ENCODE results near the gene CRYGN. TPM values are rescaled to one million over a fixed set of nuclear protein-coding genes. Genes with fewer than 3 reads are reported as not detected.

Gene CRYGN, protein sequence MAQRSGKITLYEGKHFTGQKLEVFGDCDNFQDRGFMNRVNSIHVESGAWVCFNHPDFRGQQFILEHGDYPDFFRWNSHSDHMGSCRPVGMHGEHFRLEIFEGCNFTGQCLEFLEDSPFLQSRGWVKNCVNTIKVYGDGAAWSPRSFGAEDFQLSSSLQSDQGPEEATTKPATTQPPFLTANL
- polyA plus RNA-seq (ENCODE audit: insufficient read depth in 1 of 5, insufficient read length in 5 of 5, low replicate concordance in 1 of 5): under 1 TPM; 0.20 to 0.58 (median 0.55) TPM
- long read RNA-seq, donor 1: 0 reads
- long read RNA-seq, donor 2: 0 reads
- long read RNA-seq, donor 3: 0 reads
- long read RNA-seq, donor 4: 0 reads
- long read RNA-seq, donor 5: 0 reads
- long read RNA-seq, donor 6: 0 reads
- long read RNA-seq, donor 7: 0 reads
- long read RNA-seq, donor 8: 0 reads

DNA sequence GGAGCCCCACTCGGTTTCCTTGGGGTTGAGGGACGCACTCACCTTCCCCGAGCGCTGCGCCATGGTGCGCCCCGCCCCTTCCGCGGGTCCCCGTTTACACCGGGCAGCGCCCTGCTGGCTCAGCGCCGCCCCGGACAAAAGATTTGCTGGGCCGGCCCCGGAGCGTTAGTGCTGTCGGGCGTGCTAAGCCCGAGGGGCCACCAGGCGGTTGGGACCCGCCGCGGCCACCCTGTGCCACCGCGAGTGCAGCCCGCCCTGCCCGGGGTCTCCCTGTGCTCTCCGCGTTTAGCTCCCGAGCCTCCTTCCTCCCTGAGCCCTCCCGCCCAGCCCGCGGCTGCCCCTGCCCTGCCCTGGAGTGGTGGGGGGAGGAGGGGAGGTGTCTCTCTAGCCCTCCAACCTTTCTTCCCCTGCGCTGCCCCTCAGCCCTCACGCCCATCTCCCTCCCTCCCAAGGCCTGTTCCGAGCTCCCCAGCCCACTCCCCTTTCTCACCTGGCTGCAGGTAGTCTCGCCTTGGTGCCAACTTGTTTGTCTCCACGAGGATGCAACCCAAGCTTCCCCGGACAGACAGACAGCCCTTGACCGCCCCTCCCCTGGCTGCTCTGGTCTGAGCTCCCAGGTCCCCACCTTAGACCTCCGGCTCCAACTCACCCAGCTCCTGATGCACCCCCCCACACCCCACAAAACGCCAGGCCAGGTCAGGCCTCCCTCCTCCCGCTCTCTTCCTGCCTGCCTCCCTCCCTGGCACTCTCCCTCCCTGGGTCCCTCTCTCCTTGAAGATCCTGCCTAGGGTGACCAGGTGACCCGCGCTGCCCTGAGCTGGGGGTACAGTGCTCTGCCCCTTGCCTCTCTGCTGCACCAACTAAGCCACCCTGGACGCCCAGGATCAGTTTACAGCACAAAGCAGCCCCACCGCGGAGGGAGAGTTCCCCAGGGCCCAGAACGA is at the start of gene CRYGN:
Gene CRYGN (minus strand): TSS at position 287 of the 944 bp plus-strand sequence. CDS start 224 bp downstream, at position 63.
- DNase-seq: no peak

DNA sequence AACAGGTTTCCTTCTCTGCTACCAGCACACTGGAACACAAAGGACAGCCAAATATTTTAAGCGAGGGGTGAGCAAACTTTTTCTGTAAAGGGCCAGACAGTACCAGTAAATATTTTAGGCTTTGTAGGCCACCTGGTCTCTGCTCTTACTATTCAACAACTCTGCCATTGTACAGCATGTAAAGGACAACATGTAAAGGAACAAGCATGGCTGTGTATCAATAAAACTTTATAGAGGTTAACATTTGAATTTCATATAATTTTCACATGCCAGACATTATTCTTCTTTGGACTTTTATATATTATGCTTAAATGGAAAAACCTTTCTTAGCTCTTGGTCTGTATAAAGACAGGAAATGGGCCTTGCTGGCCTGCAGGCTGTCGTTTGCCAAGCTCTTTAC is 49.6 kb upstream of the CRYGN start:
- DNase-seq: no peak

DNA sequence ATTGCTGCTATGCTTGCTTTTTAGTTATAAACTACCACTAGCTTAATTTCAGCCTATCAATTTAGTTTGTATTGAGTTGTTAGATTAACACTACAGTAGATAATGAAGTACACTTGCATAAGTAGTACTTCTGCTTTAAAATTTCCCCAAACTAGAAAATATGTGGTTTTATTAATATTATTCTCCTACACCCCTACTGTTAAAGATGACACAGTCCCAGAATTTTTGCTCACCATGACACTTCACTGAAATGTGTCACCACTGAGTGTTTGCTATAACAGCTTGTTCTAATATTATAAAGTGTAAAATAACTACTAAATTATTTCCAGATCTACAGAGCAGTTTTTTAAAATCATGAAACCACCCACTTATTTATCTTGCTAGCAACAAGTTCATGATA is 48.2 kb upstream of the CRYGN start:
- DNase-seq: no peak

DNA sequence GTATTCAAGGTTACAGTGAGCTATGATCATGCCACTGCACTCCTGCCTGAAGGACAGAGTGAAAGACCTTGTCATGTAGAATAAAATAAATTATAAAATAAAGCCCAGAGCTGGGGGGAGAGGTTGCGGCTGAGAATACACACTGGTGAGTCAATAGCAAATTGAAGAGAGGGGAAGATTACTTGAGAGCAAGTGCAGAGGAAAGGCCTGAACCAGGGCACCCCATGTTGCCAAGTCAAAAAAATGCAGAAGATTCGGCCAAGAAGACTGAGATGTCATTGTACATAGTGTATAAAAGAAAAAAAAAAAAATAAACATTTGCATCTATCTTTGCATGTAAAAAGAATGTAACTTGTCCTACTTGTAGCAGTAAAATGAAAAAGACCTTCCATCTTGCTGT is 47.3 kb upstream of the CRYGN start:
- DNase-seq: no peak

DNA sequence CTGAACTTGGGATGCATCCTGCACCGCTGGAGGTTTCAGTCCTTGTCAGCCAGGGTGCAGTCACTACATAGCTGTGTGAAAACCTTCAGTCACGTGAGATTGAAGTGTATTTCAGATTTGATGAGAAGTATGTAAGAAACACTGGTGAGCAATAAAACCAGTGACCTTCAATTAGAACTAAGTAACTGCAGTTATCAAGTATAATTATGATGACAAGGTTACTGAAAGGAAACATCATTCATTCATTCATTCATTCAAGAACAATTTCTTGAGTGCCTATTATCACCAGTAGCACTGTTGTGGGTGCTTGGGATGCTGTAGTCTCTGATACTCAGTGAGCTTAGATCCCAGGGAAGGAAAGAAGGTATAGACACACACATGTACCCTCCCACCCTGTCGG is 46.1 kb upstream of the CRYGN start:
- DNase-seq: no peak

DNA sequence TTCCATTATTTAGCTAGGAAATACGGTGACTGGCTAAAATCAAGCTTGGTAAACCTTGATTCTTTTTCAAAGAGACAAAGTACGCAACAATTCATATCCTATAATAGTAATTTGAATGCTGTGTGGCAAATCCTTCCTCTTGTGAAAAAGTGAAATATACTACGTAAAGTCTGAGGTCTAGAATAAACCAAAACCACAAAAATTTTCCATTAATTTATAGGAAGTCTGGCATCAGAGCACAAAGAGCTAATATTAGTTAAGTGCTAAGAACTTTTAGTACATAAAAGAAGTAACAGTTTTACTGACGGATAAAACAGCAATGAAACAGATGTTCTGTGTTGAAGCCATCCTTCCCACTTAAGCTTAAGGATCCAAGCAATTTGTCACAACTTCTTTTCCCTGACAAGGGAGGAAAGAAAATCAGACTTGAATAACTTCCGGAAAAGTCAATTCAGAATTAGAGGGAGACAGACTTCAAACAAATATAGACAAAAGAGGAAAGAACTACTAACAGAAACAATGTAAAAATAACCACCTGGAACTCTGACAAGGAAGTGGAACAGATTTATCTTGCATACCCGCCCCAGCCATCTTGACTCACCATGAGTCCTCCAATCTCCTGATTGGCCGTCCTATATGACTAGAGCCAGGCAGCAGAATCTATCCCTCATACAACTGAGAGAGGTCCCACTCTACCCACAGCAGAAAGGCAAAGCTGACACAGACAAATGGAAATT is 45.2 kb upstream of the CRYGN start:
- DNase-seq: no peak

DNA sequence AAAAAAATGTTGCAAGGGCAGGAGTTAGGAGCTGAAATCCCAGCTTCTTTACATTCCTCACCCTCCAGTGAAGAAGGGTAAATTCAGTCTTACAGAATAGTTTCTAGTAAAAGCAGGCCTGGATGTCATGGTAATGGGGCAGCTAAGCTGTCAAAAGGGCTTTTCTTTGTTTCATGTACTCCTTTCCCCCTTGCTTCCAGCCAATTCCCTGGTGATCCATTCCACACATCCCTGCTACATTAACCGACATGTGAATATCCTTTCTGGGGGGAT is 43.7 kb upstream of the CRYGN start:
- no peak for DNase-seq

DNA sequence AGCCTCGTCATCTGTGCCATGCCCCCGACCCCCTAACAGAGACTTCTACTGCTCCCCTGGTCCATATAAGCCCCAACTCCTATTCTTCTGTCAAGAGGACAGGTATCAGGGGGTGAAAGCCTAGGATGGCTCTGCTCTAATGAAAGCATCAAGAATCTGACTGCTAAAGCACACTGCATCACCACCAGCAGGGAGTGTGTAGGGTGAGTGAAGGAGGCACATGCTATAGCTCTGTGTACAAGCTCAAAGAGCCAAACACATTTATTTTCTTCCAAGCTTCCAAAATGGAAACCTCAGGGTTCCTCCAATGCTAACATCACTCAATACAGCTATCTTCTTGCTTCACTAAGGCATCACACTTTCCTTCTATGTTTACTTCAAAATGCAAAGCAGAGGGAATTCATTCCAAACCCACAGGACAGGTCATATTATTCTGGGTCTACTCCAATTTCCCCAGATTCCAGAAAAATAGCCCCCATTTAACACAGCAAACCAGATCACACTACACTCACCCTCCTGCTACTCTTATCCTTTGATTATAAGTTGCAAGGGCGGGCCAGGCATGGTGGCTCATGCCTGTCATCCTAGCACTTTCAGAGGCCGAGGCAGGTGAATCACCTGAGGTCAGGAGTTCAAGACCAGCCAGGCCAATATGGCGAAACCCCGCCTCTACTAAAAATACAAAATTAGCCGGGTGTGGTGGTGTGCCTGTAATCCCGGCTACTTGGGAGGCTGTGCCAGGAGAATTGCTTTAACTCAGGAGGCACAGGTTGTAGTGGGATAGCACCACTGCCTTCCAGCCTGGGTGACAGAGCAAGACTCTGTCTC is 43.2 kb upstream of the CRYGN start:
- DNase-seq: no peak

DNA sequence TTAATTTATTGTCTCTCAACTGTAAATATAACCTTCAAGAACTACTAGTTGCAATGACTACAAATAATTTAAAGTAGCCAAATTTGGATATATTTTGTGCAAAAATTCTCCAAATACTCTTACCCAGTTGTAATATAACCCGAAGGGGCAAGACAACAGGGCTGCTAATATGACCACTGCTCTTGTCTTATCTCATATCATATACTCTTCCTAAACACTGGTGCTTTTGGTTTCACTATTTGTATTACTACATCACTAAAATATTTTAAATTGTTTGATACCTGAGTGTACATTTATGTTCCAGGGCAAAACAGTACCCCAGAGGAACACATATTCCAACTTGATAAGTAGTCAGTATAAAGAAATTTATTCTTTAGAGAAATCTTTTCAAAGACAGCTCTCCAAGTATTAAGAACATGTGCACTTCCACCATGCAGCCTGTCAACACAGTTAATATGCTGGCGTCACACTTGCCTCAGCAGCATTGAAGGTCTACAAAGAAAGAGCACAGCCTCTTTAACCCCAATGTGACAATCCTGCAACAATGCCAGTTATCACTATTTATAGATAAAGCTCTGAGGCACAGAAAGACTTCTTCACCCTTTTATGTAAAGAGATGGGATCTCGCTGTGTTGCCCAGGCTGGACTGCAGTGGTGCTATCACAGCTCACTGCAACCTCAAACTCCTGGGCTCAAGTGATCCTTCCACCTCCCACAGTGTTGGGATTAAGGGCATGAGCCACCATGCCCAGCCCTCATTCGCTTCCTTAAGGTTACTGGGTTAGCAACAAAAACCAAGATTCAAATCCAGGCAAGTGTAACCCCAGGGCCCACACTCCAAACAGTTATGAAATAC is 41.9 kb upstream of the CRYGN start:
- DNase-seq: no peak

DNA sequence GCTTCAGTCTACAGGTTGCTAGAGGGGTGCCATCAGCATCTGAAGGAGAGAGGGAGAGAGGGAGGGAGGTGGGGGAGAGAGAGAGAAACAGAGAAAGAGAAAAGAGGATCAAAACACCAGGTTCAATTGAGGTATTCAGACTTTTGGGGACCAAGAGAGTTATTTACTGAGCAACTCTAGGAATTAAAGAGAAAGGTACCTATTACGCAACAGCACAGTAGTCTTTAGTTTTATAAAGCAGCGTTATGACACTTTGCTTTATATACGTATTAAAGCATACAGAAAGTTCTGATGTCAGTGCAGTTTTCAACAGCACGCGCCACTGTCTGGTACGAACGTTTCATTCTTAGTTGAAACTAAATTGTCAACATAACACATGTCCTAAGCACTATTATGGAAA is 37.9 kb upstream of the CRYGN start:
- DNase-seq: no peak

DNA sequence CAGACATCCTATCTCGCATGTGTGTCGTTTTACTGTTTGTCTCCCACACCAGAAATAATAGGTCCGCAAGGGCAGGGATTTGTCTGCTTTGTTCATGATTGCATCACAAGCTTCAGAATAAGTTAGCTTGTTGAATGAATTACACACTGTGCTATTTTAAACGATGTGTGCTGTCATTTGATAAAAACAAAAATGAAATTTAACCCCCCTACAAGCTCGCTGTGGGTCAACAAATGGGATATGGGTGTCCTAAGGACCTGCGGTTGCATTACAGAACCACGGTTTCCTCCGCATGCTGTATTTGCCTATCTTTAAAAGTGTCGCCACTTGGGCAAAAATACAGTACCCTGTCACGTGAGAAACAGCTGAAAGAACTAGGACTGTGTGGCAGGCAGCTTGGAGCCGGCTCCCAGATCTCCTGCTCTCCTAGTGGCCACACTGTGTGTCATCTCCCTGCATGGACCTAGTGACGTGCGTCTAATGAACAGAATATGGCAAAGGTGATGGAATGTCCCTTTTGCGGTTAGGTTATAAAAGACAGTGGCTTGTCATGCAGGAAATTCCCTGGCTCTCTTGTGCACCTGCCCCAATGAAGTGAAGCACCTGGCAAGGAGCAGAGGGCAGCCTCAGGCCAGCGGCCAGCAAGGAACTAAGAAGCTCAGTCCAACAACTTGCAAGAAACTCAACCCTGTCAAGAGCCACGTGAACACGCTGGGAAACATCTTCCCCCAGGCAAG is 32.9 kb upstream of the CRYGN start:
- DNase-seq: no peak

DNA sequence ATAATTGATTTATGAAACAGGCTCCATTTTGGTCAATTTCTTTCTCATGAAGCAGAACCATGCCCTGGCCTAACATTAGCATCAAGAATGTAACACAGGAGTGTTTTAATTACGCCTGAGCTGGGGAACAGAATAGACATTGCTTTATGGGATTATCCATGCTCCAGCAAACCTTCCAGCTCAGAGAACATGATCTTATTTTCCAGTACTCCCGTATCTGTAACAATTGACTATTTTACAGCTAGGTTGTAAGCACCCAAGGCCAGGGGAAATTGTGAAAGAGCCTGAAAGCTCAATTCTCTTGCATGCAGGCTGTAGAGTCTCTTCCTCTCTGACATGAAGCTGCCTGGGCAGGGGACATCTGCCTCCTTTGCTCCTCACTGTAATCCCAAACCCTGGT is 30.8 kb upstream of the CRYGN start:
- no peak for DNase-seq

DNA sequence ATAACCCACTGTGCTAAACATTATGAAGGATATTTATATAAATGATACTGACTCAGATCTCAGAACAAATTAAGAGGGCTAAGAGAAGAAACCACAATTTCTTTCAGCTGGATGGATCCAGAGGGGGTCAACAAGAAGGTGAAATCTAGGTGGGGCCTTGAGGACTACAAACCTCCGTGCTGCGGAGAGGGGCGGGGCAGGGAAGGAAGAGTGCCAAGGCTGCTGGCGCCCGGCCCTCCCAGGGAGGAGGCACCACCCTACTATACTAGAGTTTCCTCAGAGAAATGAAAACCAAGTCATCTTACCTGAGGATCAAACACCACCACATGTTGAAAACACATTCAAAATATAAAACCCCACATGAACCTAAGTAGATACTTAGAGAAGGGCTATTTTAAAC is 29.3 kb upstream of the CRYGN start:
- no peak for DNase-seq

DNA sequence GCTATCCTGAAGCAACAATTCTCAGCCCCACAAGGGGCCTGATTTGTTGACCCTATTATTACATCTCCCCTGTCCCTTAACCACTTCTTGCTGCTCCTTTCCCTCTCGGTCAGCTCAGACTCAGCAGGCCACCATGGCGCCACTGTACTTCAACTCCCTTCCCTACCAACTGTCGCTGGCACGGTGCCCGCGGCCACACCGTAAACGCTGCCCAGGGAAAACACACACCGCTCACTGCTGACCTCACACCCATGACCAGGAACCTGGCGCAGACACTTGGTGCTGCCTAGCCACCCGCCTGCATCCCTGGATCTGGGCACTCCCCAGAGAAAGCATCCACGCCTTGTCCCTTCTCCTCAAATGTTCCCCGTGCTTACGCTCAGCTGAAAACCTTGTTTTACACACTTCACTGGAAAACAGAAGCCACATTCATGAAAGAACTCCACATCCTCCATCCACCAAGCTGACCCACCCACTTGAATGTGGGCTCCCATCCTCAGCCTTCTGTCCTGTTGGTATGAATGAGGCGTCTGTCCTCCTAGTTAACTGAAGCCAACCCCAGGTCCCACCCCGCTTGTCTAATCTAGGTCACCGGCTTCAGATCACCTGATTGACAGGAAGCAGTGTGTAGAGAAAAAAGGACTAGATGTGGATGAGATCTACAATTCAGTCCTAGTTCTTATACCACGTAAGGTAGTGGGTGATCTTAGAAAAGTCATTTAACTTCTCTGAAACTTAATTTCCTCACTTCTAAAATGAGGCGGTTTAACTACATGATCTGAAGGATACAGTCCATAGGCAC is 28.5 kb upstream of the CRYGN start:
- DNase-seq: no peak

DNA sequence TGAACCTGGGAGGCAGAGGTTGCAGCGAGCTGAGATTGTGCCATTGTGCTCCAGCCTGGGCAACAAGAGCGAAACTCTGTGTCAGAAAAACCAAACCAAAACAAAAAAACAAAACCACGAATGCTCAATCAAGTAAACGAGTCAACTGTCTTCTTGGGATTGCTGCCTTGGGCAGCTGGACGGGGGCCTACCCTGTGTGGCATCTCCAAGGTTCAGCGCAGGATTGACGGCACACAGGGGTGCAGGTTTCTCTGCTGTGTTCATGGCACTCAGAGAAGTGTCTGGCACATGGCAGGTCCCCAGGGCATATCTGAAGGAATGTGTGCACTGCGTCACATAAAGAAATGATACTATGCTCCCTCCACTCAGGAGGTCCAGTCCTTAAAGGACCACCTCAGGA is 25.2 kb upstream of the CRYGN start:
- no peak for DNase-seq

DNA sequence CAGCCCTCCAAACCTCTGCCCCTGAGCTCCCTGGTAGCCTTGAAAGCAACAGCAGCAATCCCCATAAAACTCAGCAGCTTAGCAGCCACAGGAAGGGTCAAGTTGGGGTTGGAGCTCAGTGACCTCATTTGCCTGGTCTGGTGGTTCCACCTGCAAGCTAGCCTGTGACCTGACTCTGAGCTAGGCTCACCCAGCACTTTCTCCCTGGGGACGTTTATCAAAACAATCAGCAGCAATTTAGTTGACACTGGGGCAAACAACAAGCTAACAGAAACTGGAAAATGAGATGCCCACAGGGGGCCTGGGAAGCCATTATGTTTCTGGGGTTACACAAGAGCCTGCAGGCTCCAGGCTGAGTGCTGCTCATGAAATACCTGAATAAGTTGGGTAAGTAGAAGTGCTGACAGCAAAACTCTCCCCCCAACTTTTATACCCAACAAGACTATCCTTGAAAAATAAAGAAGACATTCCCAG is 22.4 kb upstream of the CRYGN start:
- DNase-seq: no peak

DNA sequence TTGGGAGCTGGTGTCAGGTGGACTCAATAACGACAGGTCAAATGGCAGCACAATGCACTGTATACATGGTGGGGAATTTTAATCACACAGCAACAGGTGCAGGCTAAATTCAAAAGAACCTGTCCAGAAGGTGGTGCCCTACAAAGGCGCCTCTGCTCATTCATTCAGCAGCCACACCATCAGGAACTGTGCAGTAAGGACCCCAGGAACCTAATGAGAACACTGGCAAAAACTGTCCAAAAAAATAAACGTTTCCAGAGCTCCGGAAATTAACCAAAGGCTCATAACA is 21.9 kb upstream of the CRYGN start:
- DNase-seq: no peak

DNA sequence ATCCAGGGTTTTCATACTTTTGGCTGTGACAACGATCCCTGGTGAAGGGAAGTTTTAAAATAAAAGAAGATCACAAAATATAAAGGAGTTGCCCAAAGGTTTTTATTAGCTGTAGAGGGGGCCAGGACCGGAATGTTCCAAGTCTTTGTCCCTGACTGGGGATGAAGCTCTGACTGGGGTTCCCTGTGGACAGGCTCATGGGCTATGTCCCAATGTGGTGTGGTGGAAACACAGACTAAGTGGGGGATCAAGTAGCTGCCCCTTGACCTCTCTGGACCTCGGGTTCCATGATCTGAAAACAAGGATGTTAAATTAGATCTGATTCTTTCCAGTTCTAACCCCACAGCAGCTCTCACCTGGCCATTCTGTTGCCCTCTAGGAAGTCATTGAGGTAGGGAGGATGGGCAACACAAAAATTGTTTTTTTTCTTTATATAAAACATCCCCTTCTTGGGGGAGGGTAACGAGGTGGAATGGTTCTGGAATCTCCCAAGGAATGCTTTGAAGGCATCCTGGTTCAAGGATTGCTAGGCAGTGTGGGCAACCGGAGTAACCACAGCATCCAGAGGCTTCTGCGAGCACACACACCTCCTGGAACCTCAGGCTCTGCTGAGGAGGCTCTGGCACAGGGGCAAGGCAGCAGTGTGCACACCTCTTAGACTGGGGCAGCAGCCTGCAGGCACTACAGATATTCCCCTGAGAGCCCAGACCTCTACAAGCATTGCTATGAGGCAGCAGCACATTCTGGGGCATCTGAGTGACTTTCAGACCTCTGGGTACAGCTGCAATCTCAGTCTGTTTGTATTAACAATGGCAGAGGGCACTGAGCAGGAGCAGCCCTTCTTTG is 21.4 kb upstream of the CRYGN start:
- no peak for DNase-seq

Data from right lung (tissue), 10 donors.